H1 (cell line): ENCODE results near the gene SLC6A18. TPM values are rescaled to one million over a fixed set of nuclear protein-coding genes. Genes with fewer than 3 reads are reported as not detected.

Experiments used
- CTCF ChIA-PET: fragments of 300-600 bp; sonication (Branson Sonifier 250); formaldehyde crosslinking; loops from one replicate; lab custom pipeline; 2021; ENCODE audit not compliant: partially characterized antibody; lab: Charles Lee
- POLR2A ChIA-PET: fragments of 300-600 bp; sonication (Branson Sonifier 250); formaldehyde crosslinking; loops from one replicate; lab custom pipeline; 2021; ENCODE audit warnings: inconsistent platforms; ENCODE audit not compliant: partially characterized antibody; lab: Charles Lee
- DNase-seq, 2 experiments: peaks; one replicate each; pipeline versions ENCODE4 v3.0.0 to v3.0.0-alpha.2; 2010 to 2022; ENCODE audit warnings: low spot score in 2 of 2, low read depth in 1 of 2, mixed read lengths in 1 of 2
- FAIRE-seq: peaks from 2 replicates; lab custom pipeline; 2011; peaks lifted over from hg19 to GRCh38; lab: Jason Lieb, UNC
- H2AFZ ChIP-seq: 2 replicates; pipeline ENCODE4 v1.8.1; 2012; ENCODE audit warnings: low read length, inconsistent platforms
- H2AK5ac ChIP-seq: 2 replicates; pipeline ENCODE4 v1.6.1; 2013; ENCODE audit warnings: low read depth, low read length
- H2BK120ac ChIP-seq: replicated peaks from 2 replicates; pipeline ENCODE3; 2013; ENCODE audit warnings: low read depth, low read length, inconsistent platforms
- H2BK12ac ChIP-seq: 2 replicates; pipeline ENCODE4 v1.6.1; 2013; ENCODE audit warnings: low read depth, low read length
- H2BK15ac ChIP-seq: 2 replicates; pipeline ENCODE4 v1.6.1; 2013; ENCODE audit warnings: low read length
- H2BK20ac ChIP-seq: 2 replicates; pipeline ENCODE4 v1.6.1; 2013; ENCODE audit warnings: low read length
- H2BK5ac ChIP-seq: 2 replicates; pipeline ENCODE4 v1.6.1; 2013; ENCODE audit warnings: low read depth, low read length
- H3K14ac ChIP-seq: 2 replicates; pipeline ENCODE4 v1.6.1; 2013; ENCODE audit warnings: inconsistent platforms; ENCODE audit not compliant: insufficient read length
- H3K18ac ChIP-seq: 2 replicates; pipeline ENCODE4 v1.6.1; 2013; ENCODE audit warnings: low read length; ENCODE audit errors: extremely low read depth
- H3K23ac ChIP-seq: 2 replicates; pipeline ENCODE4 v1.6.1; 2013; ENCODE audit warnings: inconsistent platforms; ENCODE audit not compliant: insufficient read length
- H3K23me2 ChIP-seq: 2 replicates; pipeline ENCODE4 v1.6.1; 2013; ENCODE audit warnings: low read depth, low read length
- H3K27ac ChIP-seq: 2 replicates; pipeline ENCODE4 v1.6.1; 2011; ENCODE audit warnings: low read depth, low read length, inconsistent platforms
- H3K27me3 ChIP-seq, 4 experiments: replicated peaks in 1 of 4; 1 replicate in 1 of 4; 2 replicates in 3 of 4; pipeline versions ENCODE4 v1.6.1 to v1.8.1; 2011 to 2013; ENCODE audit warnings: low read length in 3 of 4, mild to moderate bottlenecking in 3 of 4, inconsistent platforms in 2 of 4, mixed read lengths in 2 of 4, moderate library complexity in 1 of 4; ENCODE audit not compliant: control insufficient read depth in 3 of 4, insufficient read depth in 3 of 4; ENCODE audit errors: extremely low read depth in 1 of 4
- H3K36me3 ChIP-seq, 4 experiments: 2 replicates each; pipeline versions ENCODE4 v1.6.1 to v1.8.1; 2011 to 2013; ENCODE audit warnings: mild to moderate bottlenecking in 4 of 4, low read length in 3 of 4, moderate library complexity in 2 of 4, control low read depth in 1 of 4, inconsistent platforms in 1 of 4; ENCODE audit not compliant: insufficient read depth in 4 of 4, control insufficient read depth in 2 of 4
- H3K4ac ChIP-seq: replicated peaks from 2 replicates; pipeline ENCODE3; 2013; ENCODE audit warnings: low read length, low read depth, mixed read lengths, inconsistent platforms; ENCODE audit not compliant: insufficient read length
- H3K4me1 ChIP-seq, 4 experiments: replicated peaks in 1 of 4; 1 replicate in 1 of 4; 2 replicates in 3 of 4; pipeline versions ENCODE4 v1.6.1 to v1.8.1; 2011 to 2013; ENCODE audit warnings: low read length in 3 of 4, inconsistent platforms in 2 of 4, mixed read lengths in 1 of 4; ENCODE audit not compliant: insufficient read depth in 4 of 4, control insufficient read depth in 3 of 4
- H3K4me2 ChIP-seq, 2 experiments: 2 replicates each; pipeline versions ENCODE4 v1.6.1 to v1.8.1; 2011 to 2013; ENCODE audit warnings: low read depth in 2 of 2, low read length in 2 of 2, control low read depth in 1 of 2, inconsistent platforms in 1 of 2, mild to moderate bottlenecking in 1 of 2; ENCODE audit not compliant: insufficient read depth in 1 of 2
- H3K4me3 ChIP-seq, 4 experiments: fragments of 200-600, 300-600 bp in 1 of 4; sonication (generic), shearing (Covaris generic), sonication (Bioruptor Twin) in 1 of 4; 2 replicates each; pipeline versions ENCODE4 v1.5.1 to v1.8.1; 2011 to 2016; ENCODE audit warnings: low read length in 4 of 4, low read depth in 3 of 4, control low read depth in 2 of 4, inconsistent platforms in 2 of 4, mild to moderate bottlenecking in 2 of 4, mixed read lengths in 1 of 4, moderate library complexity in 1 of 4; ENCODE audit not compliant: insufficient read depth in 2 of 4; ENCODE audit errors: extremely low read depth in 1 of 4
- H3K56ac ChIP-seq: replicated peaks from 2 replicates; pipeline ENCODE3; 2013; ENCODE audit warnings: low read depth, mild to moderate bottlenecking, mixed read lengths, low read length, inconsistent platforms; ENCODE audit not compliant: insufficient read length
- H3K79me1 ChIP-seq: 2 replicates; pipeline ENCODE4 v1.6.1; 2013; ENCODE audit warnings: low read depth, low read length, control low read depth
- H3K79me2 ChIP-seq, 2 experiments: 2 replicates each; pipeline versions ENCODE4 v1.6.1 to v1.8.1; 2012 to 2013; ENCODE audit warnings: low read length in 2 of 2, mild to moderate bottlenecking in 2 of 2, inconsistent platforms in 1 of 2; ENCODE audit not compliant: insufficient read depth in 2 of 2, control insufficient read depth in 1 of 2
- H3K9ac ChIP-seq, 4 experiments: replicated peaks in 1 of 4; 1 replicate in 1 of 4; 2 replicates in 3 of 4; pipeline versions ENCODE4 v1.6.1 to v1.8.1; 2011 to 2013; ENCODE audit warnings: low read depth in 3 of 4, low read length in 3 of 4, control low read depth in 2 of 4, mild to moderate bottlenecking in 2 of 4, moderate library complexity in 2 of 4, inconsistent platforms in 1 of 4; ENCODE audit errors: extremely low read depth in 1 of 4
- H3K9me3 ChIP-seq, 2 experiments: 2 replicates each; pipeline versions ENCODE4 v1.6.1 to v1.8.1; 2012 to 2013; ENCODE audit warnings: mild to moderate bottlenecking in 2 of 2, moderate library complexity in 2 of 2, control low read depth in 1 of 2, inconsistent platforms in 1 of 2, low read depth in 1 of 2, low read length in 1 of 2, mixed read lengths in 1 of 2; ENCODE audit not compliant: insufficient read depth in 2 of 2
- H4K20me1 ChIP-seq, 2 experiments: replicated peaks in 1 of 2; 2 replicates each; pipeline versions ENCODE3 to v1.8.1; 2011 to 2013; ENCODE audit warnings: inconsistent platforms in 2 of 2, low read length in 2 of 2, mild to moderate bottlenecking in 1 of 2; ENCODE audit not compliant: insufficient read depth in 2 of 2, control insufficient read depth in 1 of 2
- H4K5ac ChIP-seq: 2 replicates; pipeline ENCODE4 v1.6.1; 2013; ENCODE audit warnings: low read length, low read depth, mixed read lengths, inconsistent platforms; ENCODE audit not compliant: insufficient read length
- H4K8ac ChIP-seq: 2 replicates; pipeline ENCODE4 v1.8.0; 2013; ENCODE audit warnings: mild to moderate bottlenecking, moderate library complexity, low read length, inconsistent platforms; ENCODE audit not compliant: insufficient read depth; ENCODE audit errors: extremely low read depth
- H4K91ac ChIP-seq: replicated peaks from 2 replicates; pipeline ENCODE3; 2013; ENCODE audit warnings: low read length, mixed read lengths, inconsistent platforms; ENCODE audit not compliant: insufficient read length
- BRCA1 ChIP-seq: IDR thresholded peaks from 2 replicates; pipeline ENCODE4 v1.6.1; 2012; ENCODE audit warnings: low read depth, low read length, improper control_type of control experiment
- GABPA ChIP-seq: IDR thresholded peaks from 2 replicates; pipeline ENCODE4 v1.6.1; 2011; ENCODE audit warnings: mild to moderate bottlenecking, low read length, moderate library complexity, borderline replicate concordance; ENCODE audit not compliant: insufficient read depth
- MAFK ChIP-seq: IDR thresholded peaks from 2 replicates; pipeline ENCODE4 v1.6.1; 2012; ENCODE audit warnings: low read depth, mild to moderate bottlenecking, improper control_type of control experiment, low read length
- POU5F1 ChIP-seq: IDR thresholded peaks from 2 replicates; pipeline ENCODE4 v1.6.1; 2011; ENCODE audit warnings: low read depth, mild to moderate bottlenecking, low read length, moderate library complexity
- RAD21 ChIP-seq, 2 experiments: IDR thresholded peaks in 1 of 2; conservative IDR thresholded peaks in 1 of 2; 2 replicates each; pipeline ENCODE4 v1.6.1; 2011; ENCODE audit warnings: low read depth in 2 of 2, low read length in 2 of 2, improper control_type of control experiment in 1 of 2, inconsistent platforms in 1 of 2, mild to moderate bottlenecking in 1 of 2, moderate library complexity in 1 of 2
- RBBP5 ChIP-seq: IDR thresholded peaks from 2 replicates; pipeline ENCODE4 v1.7.1; 2012; ENCODE audit warnings: low read depth, mild to moderate bottlenecking, inconsistent platforms, low read length, moderate library complexity, borderline replicate concordance
- WGBS, 2 experiments: shearing (Covaris generic) in 1 of 2; methylation state at CpG; one replicate each; pipeline versions ENCODE4 v1.1.6 to v1.1.7; 2013 to 2015; ENCODE audit warnings: low lambda C conversion rate in 2 of 2, mixed read lengths in 2 of 2, inconsistent platforms in 1 of 2, low coverage in 1 of 2, missing lambda C conversion rate in 1 of 2; ENCODE audit not compliant: insufficient replicate concordance in 2 of 2, insufficient coverage in 1 of 2, insufficient read length in 1 of 2; ENCODE audit errors: extremely low coverage in 1 of 2, missing lambda C conversion rate in 1 of 2; 5-methylcytosine and 5-hydroxymethylcytosine counted together
- polyA plus RNA-seq, 7 experiments: library from polyadenylated mRNA; depleted of rRNA in 3 of 7; stranded (reverse) in 5 of 7; unstranded in 2 of 7; fragments of >200 nt in 5 of 7; fragments of 200-250 nt in 2 of 7; gene quantifications; 1 replicate in 5 of 7; 2 replicates in 1 of 7; 4 replicates in 1 of 7; pipeline versions ENCODE4 v1.2.1 to v1.2.3, GENCODE V29; 2011 to 2013; ENCODE audit warnings: missing spikeins in 2 of 7, mixed read lengths in 2 of 7
- total RNA-seq: library from RNA; stranded (reverse); fragmentation: NEBNext Ultra II Directional; extraction: Animal tissue kit (Norgen Biotek cat#: 25700); gene quantifications from 2 replicates; pipeline ENCODE4 v1.2.1, GENCODE V29; 2021
- TF ChIP-seq, protein P1 (sequence below), 3 experiments: IDR thresholded peaks; 1 replicate in 2 of 3; 2 replicates in 1 of 3; pipeline versions ENCODE4 v1.5.1 to v1.6.1; 2011; ENCODE audit warnings: low read length in 3 of 3, mild to moderate bottlenecking in 3 of 3, inconsistent platforms in 2 of 3, low read depth in 1 of 3, moderate library complexity in 1 of 3; ENCODE audit not compliant: insufficient read depth in 1 of 3; ENCODE audit errors: control extremely low read depth in 1 of 3

Gene SLC6A18
- total and polyA plus RNA-seq, 2 of the 8 experiments (the other 6 are each of a cell fraction or from before 2014, with no cell fraction given), result not detected

DNA sequence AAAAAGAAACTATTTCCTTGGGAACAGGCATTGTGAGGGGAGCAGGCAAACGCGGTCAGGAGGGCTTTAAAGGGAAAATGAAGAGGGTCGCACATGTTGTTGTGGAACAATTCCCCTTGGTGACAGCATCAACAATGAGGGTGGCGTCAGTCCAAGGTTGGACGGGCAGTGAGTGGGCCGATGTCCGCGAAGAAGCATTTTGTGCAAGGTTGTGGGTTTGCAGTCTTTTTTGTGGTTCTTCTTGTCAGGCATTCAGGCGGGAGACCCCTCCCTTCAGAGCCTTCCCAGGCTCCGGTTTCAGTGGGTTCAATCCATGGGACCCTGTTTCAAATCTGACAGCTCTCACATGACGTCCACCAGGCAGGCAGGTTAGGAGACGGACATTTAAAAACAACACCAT lies 34.9 kb upstream of the SLC6A18 start:
- H3K14ac ChIP-seq, result no peak overlapping the region
- H3K4ac ChIP-seq, result no peak overlapping the region
- ChIA-PET CTCF (interaction anchor here (0.6 to 2.8 kb wide), 2 partner anchors 16 to 133 kb away, joined by 3 to 15 read pairs; no protein-coding TSS in a partner anchor), POLR2A (interaction anchor here (0.7 kb wide), 1 partner anchor 199 kb away, joined by 3 read pairs; no protein-coding TSS in a partner anchor)
- no peak overlapping the region for H2BK12ac ChIP-seq
- FAIRE-seq, result no peak
- H3K36me3 ChIP-seq, result no peaks in the 10 kb centered on the region
- H3K4me1 ChIP-seq, result peaks cover 0 to 3% (median 0%) of the 10 kb centered on the region in 4 experiments; a peak in 1 of 7 replicates
- H3K27me3 ChIP-seq, result no peaks in the 10 kb centered on the region
- no peaks in the 10 kb centered on the region for H4K20me1 ChIP-seq
- no peak overlapping the region for H3K18ac ChIP-seq
- H2BK20ac ChIP-seq, result no peak overlapping the region
- H2AK5ac ChIP-seq, result no peak overlapping the region
- H4K5ac ChIP-seq, result no peak overlapping the region
- H3K4me2 ChIP-seq, result no peak overlapping the region
- no peak overlapping the region for H4K91ac ChIP-seq
- no peak overlapping the region for H4K8ac ChIP-seq
- no peak overlapping the region for H2AFZ ChIP-seq
- no peak overlapping the region for H3K56ac ChIP-seq
- no peak overlapping the region for H2BK5ac ChIP-seq
- no peak overlapping the region for H3K27ac ChIP-seq
- H2BK120ac ChIP-seq, result no peak overlapping the region
- WGBS, 2 experiments, result 93% methylated on average over 12 of the region's 12 CpGs; no CpG with 5 or more reads in 1 of the 2 experiments
- peaks cover 2% of the 10 kb centered on the region; the same call in 1 of the 2 replicates for H3K23me2 ChIP-seq
- no peak overlapping the region for H3K23ac ChIP-seq
- no peaks in the 10 kb centered on the region for H3K79me2 ChIP-seq
- no peaks in the 10 kb centered on the region for H3K79me1 ChIP-seq
- no peak overlapping the region for H2BK15ac ChIP-seq
- H3K9ac ChIP-seq, result no peak overlapping the region
- no peak overlapping the region for H3K4me3 ChIP-seq
- DNase-seq, result no peak
- H3K9me3 ChIP-seq, result no peaks in the 10 kb centered on the region
- TF ChIP-seq POU5F1, result no peak
- no peak for TF ChIP-seq MAFK
- TF ChIP-seq, protein P1, sequence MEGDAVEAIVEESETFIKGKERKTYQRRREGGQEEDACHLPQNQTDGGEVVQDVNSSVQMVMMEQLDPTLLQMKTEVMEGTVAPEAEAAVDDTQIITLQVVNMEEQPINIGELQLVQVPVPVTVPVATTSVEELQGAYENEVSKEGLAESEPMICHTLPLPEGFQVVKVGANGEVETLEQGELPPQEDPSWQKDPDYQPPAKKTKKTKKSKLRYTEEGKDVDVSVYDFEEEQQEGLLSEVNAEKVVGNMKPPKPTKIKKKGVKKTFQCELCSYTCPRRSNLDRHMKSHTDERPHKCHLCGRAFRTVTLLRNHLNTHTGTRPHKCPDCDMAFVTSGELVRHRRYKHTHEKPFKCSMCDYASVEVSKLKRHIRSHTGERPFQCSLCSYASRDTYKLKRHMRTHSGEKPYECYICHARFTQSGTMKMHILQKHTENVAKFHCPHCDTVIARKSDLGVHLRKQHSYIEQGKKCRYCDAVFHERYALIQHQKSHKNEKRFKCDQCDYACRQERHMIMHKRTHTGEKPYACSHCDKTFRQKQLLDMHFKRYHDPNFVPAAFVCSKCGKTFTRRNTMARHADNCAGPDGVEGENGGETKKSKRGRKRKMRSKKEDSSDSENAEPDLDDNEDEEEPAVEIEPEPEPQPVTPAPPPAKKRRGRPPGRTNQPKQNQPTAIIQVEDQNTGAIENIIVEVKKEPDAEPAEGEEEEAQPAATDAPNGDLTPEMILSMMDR (IDR thresholded peaks at IDR 0.05; ENCODE audit: control extremely low read depth in 1 of 3, insufficient read depth in 1 of 3, low read depth in 1 of 3, low read length in 3 of 3), result no peak
- TF ChIP-seq GABPA, result no peak
- TF ChIP-seq BRCA1, result no peak
- no peak for TF ChIP-seq RAD21 (IDR thresholded peaks at IDR 0.05 in 1 of 2, conservative IDR thresholded peaks at IDR 0.05 in 1 of 2; ENCODE audit: low read depth in 2 of 2, low read length in 2 of 2)
- TF ChIP-seq RBBP5, result no peak
